Measurements from ENCODE around the gene RELT. TPM values are rescaled to one million over a fixed set of nuclear protein-coding genes. Genes with fewer than 3 reads are reported as not detected.

RELT gene
- total RNA-seq, 1 experiment from 2014 or later = 24.5 TPM

DNA sequence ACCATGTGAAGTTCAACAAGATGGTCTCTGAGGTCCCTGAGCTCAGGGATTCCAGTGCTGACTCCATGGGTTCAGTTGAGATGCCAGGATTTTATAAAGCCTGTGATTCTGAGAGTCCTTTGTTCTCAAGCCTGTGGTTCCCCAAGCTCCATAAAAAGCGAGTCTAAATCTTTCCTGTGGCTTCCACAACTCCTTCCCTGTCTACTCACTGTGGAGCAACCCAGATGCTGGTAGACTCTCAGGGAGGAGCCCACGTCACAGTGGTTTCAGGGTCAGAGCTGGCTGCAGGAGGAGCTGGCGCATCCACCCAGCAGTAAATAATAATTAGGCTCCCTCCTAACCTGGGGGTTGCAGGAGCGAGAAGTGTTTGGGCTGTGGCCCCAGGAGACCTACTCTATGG lies 2.0 kb upstream of the RELT start:
- TF ChIP-seq, protein P1, sequence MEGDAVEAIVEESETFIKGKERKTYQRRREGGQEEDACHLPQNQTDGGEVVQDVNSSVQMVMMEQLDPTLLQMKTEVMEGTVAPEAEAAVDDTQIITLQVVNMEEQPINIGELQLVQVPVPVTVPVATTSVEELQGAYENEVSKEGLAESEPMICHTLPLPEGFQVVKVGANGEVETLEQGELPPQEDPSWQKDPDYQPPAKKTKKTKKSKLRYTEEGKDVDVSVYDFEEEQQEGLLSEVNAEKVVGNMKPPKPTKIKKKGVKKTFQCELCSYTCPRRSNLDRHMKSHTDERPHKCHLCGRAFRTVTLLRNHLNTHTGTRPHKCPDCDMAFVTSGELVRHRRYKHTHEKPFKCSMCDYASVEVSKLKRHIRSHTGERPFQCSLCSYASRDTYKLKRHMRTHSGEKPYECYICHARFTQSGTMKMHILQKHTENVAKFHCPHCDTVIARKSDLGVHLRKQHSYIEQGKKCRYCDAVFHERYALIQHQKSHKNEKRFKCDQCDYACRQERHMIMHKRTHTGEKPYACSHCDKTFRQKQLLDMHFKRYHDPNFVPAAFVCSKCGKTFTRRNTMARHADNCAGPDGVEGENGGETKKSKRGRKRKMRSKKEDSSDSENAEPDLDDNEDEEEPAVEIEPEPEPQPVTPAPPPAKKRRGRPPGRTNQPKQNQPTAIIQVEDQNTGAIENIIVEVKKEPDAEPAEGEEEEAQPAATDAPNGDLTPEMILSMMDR (conservative IDR thresholded peaks at IDR 0.05; ENCODE audit: low read depth, low read length) = no peak
- no peak for TF ChIP-seq EZH2 (IDR thresholded peaks at IDR 0.05; ENCODE audit: low read length, unreplicated experiment)
- TF ChIP-seq EZH2phosphoT487 (IDR thresholded peaks at IDR 0.05; ENCODE audit: borderline replicate concordance, low read length) = no peak
- ChIA-PET CTCF (interaction anchor here (1.9 kb wide), 1 partner anchor 23 kb away, joined by 7 read pairs; no protein-coding TSS in a partner anchor), POLR2A (ENCODE audit: unreplicated experiment) (no interaction called here)
- BruUV-seq (replicated peaks) = no TSS peak
- H3K9ac ChIP-seq (ENCODE audit: low read length) = no peak overlapping the region
- no peaks in the 10 kb centered on the region for H3K27me3 ChIP-seq (ENCODE audit: low read length)
- no peaks in the 10 kb centered on the region for H3F3A ChIP-seq (ENCODE audit: low read length, unreplicated experiment)
- no peak overlapping the region for H3K4me3 ChIP-seq (ENCODE audit: low read length)
- no peaks in the 10 kb centered on the region for H3K9me3 ChIP-seq (ENCODE audit: low read length)
- H3K9me2 ChIP-seq (replicated peaks; ENCODE audit: low read length) = no peaks in the 10 kb centered on the region
- H3K79me2 ChIP-seq (ENCODE audit: low read length) = peaks cover 29% of the 10 kb centered on the region
- H3K4me1 ChIP-seq (ENCODE audit: insufficient read depth, low read length) = peaks cover 19% of the 10 kb centered on the region
- H4K20me1 ChIP-seq (ENCODE audit: low read length) = peaks cover 20% of the 10 kb centered on the region
- no peak overlapping the region for H3K27ac ChIP-seq (ENCODE audit: low read length)
- DNase-seq (no peak), ATAC-seq (no peak)
- H3K4me2 ChIP-seq (ENCODE audit: low read length) = no peak overlapping the region
- intact Hi-C loops (cut with micrococcal nuclease) = no loop called here
- H2AFZ ChIP-seq (ENCODE audit: low read length) = no peak overlapping the region
- no peaks in the 10 kb centered on the region for H3K36me3 ChIP-seq (ENCODE audit: low read depth, low read length)

DNA sequence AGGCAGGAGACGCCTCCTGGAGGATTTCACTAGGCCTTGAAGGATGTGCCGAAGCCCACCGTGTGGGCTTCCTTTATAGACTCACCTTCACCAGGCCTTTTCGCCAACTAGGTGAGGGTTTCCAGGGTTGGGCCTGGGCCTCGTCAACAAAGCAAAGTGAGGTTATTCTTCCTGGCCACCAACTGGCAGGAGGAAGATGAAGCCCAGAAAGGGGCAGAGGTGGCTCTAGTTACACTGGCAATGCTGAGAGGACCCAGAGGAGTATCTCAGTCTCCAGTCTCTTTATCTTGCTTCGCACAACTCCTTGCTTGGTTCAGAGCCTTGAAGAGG lies 404 bp upstream of the RELT start:
- H3K9me3 ChIP-seq (ENCODE audit: low read length) = no peaks in the 10 kb centered on the region
- TF ChIP-seq EZH2phosphoT487 (IDR thresholded peaks at IDR 0.05; ENCODE audit: borderline replicate concordance, low read length) (no peak), EZH2 (IDR thresholded peaks at IDR 0.05; ENCODE audit: low read length, unreplicated experiment) (no peak)
- TF ChIP-seq, protein P1 (conservative IDR thresholded peaks at IDR 0.05; ENCODE audit: low read depth, low read length) = no peak
- H2AFZ ChIP-seq (ENCODE audit: low read length) = peak overlapping the region; percentile 60
- peaks cover 36% of the 10 kb centered on the region for H4K20me1 ChIP-seq (ENCODE audit: low read length)
- no peak overlapping the region for H3K4me3 ChIP-seq (ENCODE audit: low read length)
- H3K4me1 ChIP-seq (ENCODE audit: insufficient read depth, low read length) = peaks cover 28% of the 10 kb centered on the region
- DNase-seq (no peak), ATAC-seq (no peak)
- no peaks in the 10 kb centered on the region for H3K9me2 ChIP-seq (replicated peaks; ENCODE audit: low read length)
- peaks cover 5% of the 10 kb centered on the region; the same call in 1 of the 2 replicates for H3K36me3 ChIP-seq (ENCODE audit: low read depth, low read length)
- POLR2A ChIA-PET (ENCODE audit: unreplicated experiment) = no interaction called here
- CTCF ChIA-PET = no interaction called here
- intact Hi-C loops (cut with micrococcal nuclease) = loop anchor here (1.0 kb wide), 1 partner anchor 24 kb away; no protein-coding TSS in a partner anchor
- no TSS peak for BruUV-seq (replicated peaks)
- peak overlapping the region; percentile 18 for H3K4me2 ChIP-seq (ENCODE audit: low read length)
- H3K79me2 ChIP-seq (ENCODE audit: low read length) = peaks cover 45% of the 10 kb centered on the region
- H3F3A ChIP-seq (ENCODE audit: low read length, unreplicated experiment) = no peaks in the 10 kb centered on the region
- H3K27me3 ChIP-seq (ENCODE audit: low read length) = no peaks in the 10 kb centered on the region
- no peak overlapping the region for H3K27ac ChIP-seq (ENCODE audit: low read length)
- no peak overlapping the region for H3K9ac ChIP-seq (ENCODE audit: low read length)

DNA sequence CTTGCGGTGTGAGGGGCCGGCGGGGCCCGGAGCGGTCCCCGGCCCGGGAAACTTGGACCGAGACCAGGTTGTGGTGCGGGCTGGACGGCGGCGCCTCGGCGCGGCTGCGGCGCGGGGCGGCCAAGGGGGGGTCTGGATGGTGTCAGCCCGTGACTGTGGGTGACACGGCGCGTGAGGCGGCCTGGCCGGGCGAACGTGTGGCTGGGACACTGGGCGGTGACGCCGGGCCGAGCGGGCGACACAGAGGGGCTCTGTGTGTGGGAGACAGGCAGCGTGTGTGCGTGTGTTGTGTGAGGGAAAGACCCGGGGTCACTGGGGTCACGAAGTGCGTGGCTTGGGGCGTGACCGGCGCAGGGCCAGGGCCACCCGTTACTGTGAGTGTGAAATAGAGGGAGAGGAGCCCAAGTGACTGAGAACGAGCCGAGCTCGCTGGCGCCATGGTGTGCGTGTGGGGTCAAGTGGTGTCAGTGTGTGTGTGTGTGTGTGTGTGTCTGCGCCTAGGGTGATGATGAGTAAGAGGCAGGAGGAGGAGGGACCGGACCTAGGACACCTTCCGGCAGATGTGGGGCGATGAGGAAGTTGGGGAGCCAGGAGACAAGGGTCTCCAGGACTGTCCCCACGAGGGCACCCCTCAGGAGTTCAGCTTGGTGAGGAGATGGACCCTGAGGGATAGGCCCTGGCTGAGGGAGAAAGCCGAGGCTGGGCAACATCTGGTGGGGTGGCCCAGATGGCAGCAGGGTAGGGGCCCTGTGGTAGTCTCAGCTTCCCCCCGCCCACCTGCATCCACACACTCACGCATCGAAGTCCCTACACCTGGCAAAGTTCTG lies 817 bp downstream of the RELT start:
- peaks cover 28% of the 10 kb centered on the region for H3K4me1 ChIP-seq (ENCODE audit: insufficient read depth, low read length)
- H4K20me1 ChIP-seq (ENCODE audit: low read length) = peaks cover 44% of the 10 kb centered on the region

More for the DNA sequence above, 817 bp downstream of the RELT start:
- ChIA-PET CTCF (interaction anchor here (1.1 to 1.4 kb wide), 2 partner anchors 22 to 249 kb away, joined by 3 to 5 read pairs; no protein-coding TSS in a partner anchor), POLR2A (ENCODE audit: unreplicated experiment) (interaction anchor here (0.6 kb wide), 2 partner anchors 49 to 942 kb away, joined by 3 to 4 read pairs; no protein-coding TSS in a partner anchor)
- DNase-seq = peak; percentile 69
- peak; percentile 32 for ATAC-seq
- Histone ChIP-seq H3K27me3 (ENCODE audit: low read length) (no peaks in the 10 kb centered on the region), H3K4me2 (ENCODE audit: low read length) (peak overlapping the region; percentile 94), H3K36me3 (ENCODE audit: low read depth, low read length) (peaks cover 5% of the 10 kb centered on the region; the same call in 1 of the 2 replicates), H3F3A (ENCODE audit: low read length, unreplicated experiment) (no peaks in the 10 kb centered on the region), H3K4me3 (ENCODE audit: low read length) (peak overlapping the region; percentile 99), H3K79me2 (ENCODE audit: low read length) (peaks cover 58% of the 10 kb centered on the region), H3K9me3 (ENCODE audit: low read length) (no peaks in the 10 kb centered on the region), H3K9me2 (replicated peaks; ENCODE audit: low read length) (no peaks in the 10 kb centered on the region), H2AFZ (ENCODE audit: low read length) (peak overlapping the region; percentile 77), H3K9ac (ENCODE audit: low read length) (peak overlapping the region; percentile 94), H3K27ac (ENCODE audit: low read length) (peak overlapping the region; percentile 39)
- TF ChIP-seq, protein P1 (conservative IDR thresholded peaks at IDR 0.05; ENCODE audit: low read depth, low read length) = no peak
- TF ChIP-seq EZH2phosphoT487 (IDR thresholded peaks at IDR 0.05; ENCODE audit: borderline replicate concordance, low read length) (no peak), EZH2 (IDR thresholded peaks at IDR 0.05; ENCODE audit: low read length, unreplicated experiment) (no peak)
- intact Hi-C loops (cut with micrococcal nuclease) = loop anchor here (1.0 kb wide), 1 partner anchor 26 kb away; no protein-coding TSS in a partner anchor
- BruUV-seq (replicated peaks) = TSS peak; percentile 40

Measured in PC-3 (cell line).